Activated T-cell treated with anti-CD3 and anti-CD28 coated beads for 24 hours (primary cell): ENCODE data around the gene FGD3.

Experiments
- DNase-seq: peaks from one replicate; pipeline ENCODE4 v3.0.0-alpha.2; 2020; ENCODE audit warnings: low read depth

The FGD3 gene

GRCh38 chr9:93072383-93072795 lies 125.1 kb downstream of the FGD3 start:
- no peak for DNase-seq

GRCh38 chr9:93076101-93076791 lies 128.9 kb downstream of the FGD3 start:
- DNase-seq = no peak

- no peak for DNase-seq
Observed at GRCh38 chr9:93076792-93077128, 129.4 kb downstream of the FGD3 start.

- DNase-seq = no peak
Observed at GRCh38 chr9:93077367-93077766, 130.0 kb downstream of the FGD3 start.

GRCh38 chr9:93077811-93078210 lies 130.5 kb downstream of the FGD3 start:
- DNase-seq = no peak

- DNase-seq = no peak
Observed at GRCh38 chr9:93079371-93079770, 132.0 kb downstream of the FGD3 start.

- DNase-seq = no peak
Observed at GRCh38 chr9:93080406-93080805, 133.1 kb downstream of the FGD3 start.

- no peak for DNase-seq
Observed at GRCh38 chr9:93081081-93081529, 133.8 kb downstream of the FGD3 start.

- no peak for DNase-seq
Observed at GRCh38 chr9:93081931-93082330, 134.6 kb downstream of the FGD3 start.

GRCh38 chr9:93082841-93083411 lies 135.6 kb downstream of the FGD3 start:
- no peak for DNase-seq

GRCh38 chr9:93083592-93084470 lies 136.5 kb downstream of the FGD3 start:
- DNase-seq = no peak

GRCh38 chr9:93084471-93084881 lies 137.2 kb downstream of the FGD3 start:
- DNase-seq = no peak

- no peak for DNase-seq
Observed at GRCh38 chr9:93085676-93086075, 138.4 kb downstream of the FGD3 start.
